Frontal cortex (tissue), 4 donors: ENCODE measurements around the gene PUM2. TPM values are rescaled to one million over a fixed set of nuclear protein-coding genes. Genes with fewer than 3 reads are reported as not detected.
"Not testable (repeated sequence)": the region's sequence is repeated elsewhere in the genome, so short reads cannot be mapped to it uniquely, and the experiment has no call there.

Experiments
- DNase-seq, 2 donors: peaks; one replicate each; pipeline ENCODE4 v3.0.0; 2012; ENCODE audit warnings: low spot score in 2 of 2
- FAIRE-seq: peaks from 2 replicates; lab custom pipeline; 2012; peaks lifted over from hg19 to GRCh38; lab: Jason Lieb, UNC
- total RNA-seq: library from RNA; depleted of rRNA; stranded (reverse); fragments of >200 nt; gene quantifications from one replicate; pipeline ENCODE4 v1.2.3, GENCODE V29; 2014
- donor health status: control.
- donor health status: control.
- donor health status: control.

PUM2 gene
- total RNA-seq, 1 donor from 2014 or later = 118 TPM

GRCh38 chr2:20300656-20301055 lies 50.0 kb downstream of the PUM2 start:
- FAIRE-seq (no peak), DNase-seq (no peak)

- DNase-seq (no peak), FAIRE-seq (no peak)
These were observed 51.5 kb downstream of the PUM2 start for GRCh38 chr2:20299113-20299512.

GRCh38 chr2:20294231-20294630 lies 56.4 kb downstream of the PUM2 start:
- DNase-seq = no peak

GRCh38 chr2:20292984-20293383 lies 57.7 kb downstream of the PUM2 start:
- DNase-seq (no peak), FAIRE-seq (no peak)

More at GRCh38 chr2:20294231-20294630, 56.4 kb downstream of the PUM2 start:
- no peak for FAIRE-seq

- FAIRE-seq (no peak), DNase-seq (no peak)
These were observed 58.7 kb downstream of the PUM2 start for GRCh38 chr2:20291846-20292408.

GRCh38 chr2:20291106-20291564 lies 59.5 kb downstream of the PUM2 start:
- peak; percentile 17 to 42 for DNase-seq
- FAIRE-seq = peak; percentile 81

DNA sequence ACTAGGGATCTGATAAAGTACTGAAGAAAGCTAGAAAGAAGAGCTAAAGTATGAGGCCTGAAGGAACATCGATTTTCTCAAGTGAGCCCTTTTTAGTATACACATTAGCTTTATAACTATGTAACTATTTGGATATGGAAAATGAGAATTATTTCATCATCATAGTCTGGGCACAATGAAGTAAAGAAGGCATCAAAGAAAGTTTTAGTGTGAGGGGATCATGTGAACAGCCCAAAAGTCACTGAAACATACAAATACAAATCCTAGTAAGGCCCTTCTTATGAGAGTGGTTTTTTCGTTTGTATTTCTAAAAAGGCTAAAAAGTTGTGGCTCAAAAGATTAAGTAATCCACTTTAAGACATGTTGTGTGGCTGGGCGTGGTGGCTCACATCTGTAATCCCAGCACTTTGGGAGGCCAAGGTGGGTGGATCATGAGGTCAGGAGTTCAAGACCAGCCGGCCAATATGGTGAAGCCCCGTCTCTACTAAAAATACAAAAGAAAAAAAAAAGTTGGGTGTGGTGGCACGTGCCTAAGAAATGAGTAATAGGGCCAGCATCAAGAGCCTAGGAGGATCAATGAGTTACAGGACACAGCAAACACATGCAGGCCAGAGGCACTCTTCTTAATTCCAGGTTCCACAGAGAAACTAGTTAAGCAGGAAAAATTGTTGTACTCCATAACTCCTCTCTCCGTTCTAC lies 61.9 kb downstream of the PUM2 start:
- DNase-seq (no peak), FAIRE-seq (no peak)

DNA sequence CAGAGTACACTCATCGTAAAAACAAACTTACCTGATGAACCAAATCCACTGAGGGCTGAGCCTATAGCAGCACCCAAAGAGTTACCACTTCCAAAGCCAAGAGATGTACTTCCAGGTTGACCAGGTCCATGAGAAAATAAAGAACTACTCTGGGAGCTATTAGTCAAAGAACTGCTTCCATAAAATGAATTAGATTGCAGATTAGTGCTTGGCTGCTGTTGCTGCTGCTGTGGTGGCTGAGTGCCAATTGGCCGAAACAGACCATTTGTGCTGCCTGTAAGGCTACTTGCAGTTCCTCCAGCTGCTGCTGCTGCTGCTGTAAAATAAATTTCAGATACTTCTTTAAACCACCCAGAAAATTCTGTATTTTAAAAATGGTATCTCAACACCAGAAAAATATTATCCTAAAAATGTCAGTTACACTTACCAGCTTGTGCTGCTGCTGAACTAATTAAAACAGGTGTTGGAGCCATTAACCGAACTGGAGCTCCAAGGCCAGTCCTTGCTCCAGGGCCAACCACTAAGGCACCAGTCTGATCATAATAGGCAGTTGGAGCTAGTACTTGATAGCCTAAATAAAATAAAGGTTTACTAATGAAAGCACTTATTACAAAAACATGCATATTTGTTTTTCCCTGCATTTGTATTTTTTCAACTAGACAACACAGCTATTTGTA lies 67.6 kb downstream of the PUM2 start:
- DNase-seq = no peak
- FAIRE-seq = peak; percentile 3

DNA sequence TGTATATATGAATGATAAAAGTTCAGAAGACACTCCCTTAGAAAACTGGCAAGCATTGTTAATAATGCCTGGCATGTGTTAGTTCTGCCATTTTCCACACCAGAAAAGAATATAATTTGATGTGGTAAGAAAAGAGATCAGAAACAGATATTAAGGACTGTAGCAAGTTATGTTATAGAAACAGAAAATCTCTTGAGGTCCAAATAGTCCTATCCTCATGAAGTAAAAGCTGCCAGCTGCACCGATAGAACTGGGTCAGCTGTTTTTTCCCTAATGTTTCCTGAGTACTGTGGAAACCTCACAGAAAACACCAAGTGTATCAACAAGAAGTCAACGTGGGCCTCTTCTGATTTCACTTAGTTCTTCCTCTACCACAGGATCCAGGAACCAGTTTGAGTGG lies 68.8 kb downstream of the PUM2 start:
- FAIRE-seq = no peak

GRCh38 chr2:20273042-20273441 lies 77.6 kb downstream of the PUM2 start:
- DNase-seq = no peak
- no peak for FAIRE-seq

More for the DNA sequence above, 68.8 kb downstream of the PUM2 start:
- DNase-seq = no peak

GRCh38 chr2:20268317-20268716 lies 82.3 kb downstream of the PUM2 start:
- FAIRE-seq, DNase-seq: not testable (repeated sequence)

DNA sequence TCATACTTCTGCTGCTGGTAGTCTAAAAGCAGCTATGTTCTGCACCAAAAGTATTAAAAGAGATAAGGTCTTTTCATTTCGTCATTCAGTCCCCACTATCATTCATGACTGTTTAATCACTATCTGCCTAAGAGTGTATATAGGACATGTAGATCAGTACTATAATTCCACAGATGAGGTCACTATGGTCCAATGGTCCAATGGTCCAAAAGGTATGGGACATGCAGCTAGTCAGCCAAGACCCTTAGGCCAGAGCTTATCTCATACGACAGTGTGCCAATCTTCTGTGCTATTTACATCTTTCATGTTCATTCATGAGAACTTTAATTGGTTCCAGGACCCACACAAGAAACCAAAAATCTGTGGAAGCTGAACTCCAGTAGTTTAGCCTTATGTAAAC lies 83.1 kb downstream of the PUM2 start:
- DNase-seq (no peak), FAIRE-seq (no peak)

- no peak for DNase-seq
- no peak for FAIRE-seq
These were observed 86.0 kb downstream of the PUM2 start for GRCh38 chr2:20264629-20265028.

DNA sequence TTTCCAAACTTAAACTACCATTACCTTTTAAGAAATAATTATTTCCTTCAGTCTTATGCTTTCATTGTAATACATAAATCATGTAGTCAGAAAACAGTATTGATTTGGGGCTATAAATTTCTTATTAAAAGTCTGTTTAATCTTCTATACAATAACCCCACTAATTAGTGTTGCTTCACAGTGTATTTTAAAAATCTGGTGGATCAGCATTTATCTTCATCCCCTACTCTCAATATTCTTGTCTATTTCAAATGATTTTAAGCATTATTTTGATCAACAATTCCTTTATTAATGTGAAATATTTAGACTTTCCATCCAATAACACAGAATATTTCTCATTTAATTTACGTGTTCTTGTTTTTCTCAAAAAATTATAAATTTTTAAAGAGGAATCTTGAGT lies 93.2 kb downstream of the PUM2 start:
- FAIRE-seq (no peak), DNase-seq (no peak)

DNA sequence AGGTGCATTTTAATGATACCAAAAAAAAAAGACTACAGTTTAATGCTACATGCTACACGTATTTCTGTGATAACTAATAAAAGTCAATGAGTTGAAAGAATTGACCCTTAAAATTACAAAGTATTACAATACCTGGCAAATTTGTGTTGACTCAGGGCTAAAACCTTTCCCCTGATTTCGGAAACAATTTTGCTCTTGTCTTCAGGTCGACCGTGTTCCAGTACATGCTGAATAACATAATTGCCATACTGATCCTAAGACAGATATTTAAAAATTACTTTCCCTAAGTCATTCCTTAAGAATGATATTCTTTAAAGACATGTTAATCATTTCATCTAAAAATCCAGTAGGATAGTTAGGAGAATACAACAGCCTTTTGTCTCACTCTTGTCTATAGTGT lies 95.9 kb downstream of the PUM2 start:
- DNase-seq (no peak), FAIRE-seq (no peak)

DNA sequence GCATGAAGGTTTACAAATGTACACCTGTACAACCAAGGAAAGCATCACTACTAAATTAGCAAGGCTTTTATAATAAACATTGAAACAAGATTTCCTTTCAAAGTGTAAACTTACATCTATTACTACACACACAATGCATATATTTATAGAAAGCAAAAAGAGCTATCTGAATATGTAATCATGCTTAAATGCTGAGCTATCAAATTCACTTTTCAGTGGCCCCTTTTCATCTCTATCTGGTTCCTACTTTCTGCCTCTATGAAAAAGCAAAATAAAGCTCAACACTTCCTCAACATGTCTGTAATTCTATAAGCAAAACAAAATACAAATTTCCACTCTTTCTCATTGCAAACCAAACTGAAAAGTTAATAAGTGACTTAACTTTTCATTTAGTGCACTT lies 100.2 kb downstream of the PUM2 start:
- FAIRE-seq (no peak), DNase-seq (no peak)

- FAIRE-seq = no peak
- no peak for DNase-seq
These were observed 101.5 kb downstream of the PUM2 start for GRCh38 chr2:20249170-20249569.

DNA sequence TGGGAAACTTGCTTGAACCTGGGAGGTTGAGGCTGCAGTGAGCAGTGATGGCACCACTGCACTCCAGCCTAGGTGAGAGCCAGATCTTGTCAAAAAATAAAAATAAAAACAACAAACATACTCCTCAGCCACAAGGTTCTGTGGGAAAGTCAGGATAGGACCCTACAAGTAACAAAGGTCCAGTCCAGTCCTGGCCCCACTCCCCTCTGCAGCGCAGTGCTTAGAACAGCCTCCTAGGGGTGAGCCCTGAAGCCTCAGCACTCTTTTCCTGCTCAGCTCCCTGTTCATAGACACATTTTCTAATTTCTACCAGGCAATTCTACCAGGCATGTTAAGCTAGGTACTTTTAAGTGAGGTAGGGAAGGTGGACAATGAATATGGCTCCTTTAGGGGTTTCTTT lies 103.6 kb downstream of the PUM2 start:
- FAIRE-seq (no peak), DNase-seq (no peak)

DNA sequence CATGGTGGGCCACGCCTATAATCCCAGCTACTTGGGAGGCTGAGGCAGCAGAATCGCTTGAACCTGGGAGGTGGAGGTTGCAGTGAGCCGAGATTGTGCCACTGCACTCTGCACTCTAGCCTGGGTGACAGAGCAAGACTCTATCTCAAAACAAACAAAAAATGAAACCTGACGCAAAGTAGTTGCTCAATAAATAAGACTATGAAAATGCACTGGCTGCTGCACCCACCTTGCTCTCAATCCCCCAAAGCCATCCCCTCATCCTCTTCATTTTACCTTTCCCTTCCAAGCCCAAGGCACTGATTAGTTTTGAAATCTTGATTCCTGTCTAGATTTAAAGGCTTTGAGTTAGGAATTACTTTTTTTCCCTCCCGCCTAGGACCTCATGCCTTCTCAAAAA lies 107.0 kb downstream of the PUM2 start:
- not testable (repeated sequence) for DNase-seq, FAIRE-seq

DNA sequence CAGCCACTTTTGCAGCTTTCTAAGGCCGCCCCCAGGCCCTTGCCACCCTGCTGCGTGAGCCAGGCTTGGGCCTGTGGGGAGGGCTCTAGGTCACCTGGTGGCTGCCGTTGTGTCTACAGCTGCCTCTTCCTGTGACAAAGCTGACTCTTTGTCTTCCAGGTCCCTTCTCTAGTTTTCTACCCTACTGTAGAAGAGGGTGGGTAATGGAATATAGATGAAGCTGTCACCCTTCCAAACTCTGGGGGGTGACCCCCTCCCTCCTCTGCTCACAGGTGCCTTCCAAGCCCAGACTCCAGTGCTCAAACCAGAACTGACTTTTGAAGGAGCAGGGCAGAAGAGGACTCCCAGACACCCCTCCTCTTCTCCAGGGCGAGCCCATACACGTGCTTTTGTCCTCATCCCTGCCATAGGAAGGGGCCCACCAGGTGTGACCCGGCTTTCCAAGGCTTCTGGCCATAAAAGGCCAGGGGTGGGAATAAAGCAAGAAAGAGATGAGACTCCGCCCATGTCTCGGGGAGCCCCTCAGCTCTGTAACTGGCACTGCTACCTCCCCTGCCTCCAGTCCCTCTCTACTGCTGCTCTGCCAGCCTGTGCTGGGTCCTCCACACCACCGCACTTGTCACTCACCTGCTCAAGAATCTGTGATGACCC lies 107.8 kb downstream of the PUM2 start:
- no peak for DNase-seq
- no peak for FAIRE-seq
